PC-3 (cell line): ENCODE results near the gene JADE2.

ENCODE experiments used
- CTCF ChIP-seq: fragments of 300-600 bp; sonication (generic); conservative IDR thresholded peaks from 2 replicates; pipeline ENCODE4 v1.5.1; 2017; ENCODE audit warnings: antibody characterized with exemption, low read depth, mild to moderate bottlenecking, low read length
- EZH2 ChIP-seq: fragments of 300-600 bp; sonication (generic); IDR thresholded peaks from one replicate; pipeline ENCODE4 v1.6.1; 2017; ENCODE audit warnings: antibody characterized with exemption, mild to moderate bottlenecking, low read length; ENCODE audit not compliant: unreplicated experiment
- EZH2phosphoT487 ChIP-seq: fragments of 300-600 bp; sonication (generic); IDR thresholded peaks from 2 replicates; pipeline ENCODE4 v1.6.1; 2018; ENCODE audit warnings: mild to moderate bottlenecking, antibody characterized with exemption, low read length, borderline replicate concordance

- TF ChIP-seq CTCF (no peak), EZH2phosphoT487 (no peak), EZH2 (no peak)
These were observed 31.9 kb upstream of the JADE2 start for GRCh38 chr5:134493461-134494055.
